GM21390 (cell line): Measurements from ENCODE around the gene THAP12.

Experiments used
- ATAC-seq: cut with Tn5 transposase; IDR thresholded peaks from one replicate; pipeline ENCODE4 v1.9.1; 2021; ENCODE audit not compliant: unreplicated experiment

THAP12 gene

DNA sequence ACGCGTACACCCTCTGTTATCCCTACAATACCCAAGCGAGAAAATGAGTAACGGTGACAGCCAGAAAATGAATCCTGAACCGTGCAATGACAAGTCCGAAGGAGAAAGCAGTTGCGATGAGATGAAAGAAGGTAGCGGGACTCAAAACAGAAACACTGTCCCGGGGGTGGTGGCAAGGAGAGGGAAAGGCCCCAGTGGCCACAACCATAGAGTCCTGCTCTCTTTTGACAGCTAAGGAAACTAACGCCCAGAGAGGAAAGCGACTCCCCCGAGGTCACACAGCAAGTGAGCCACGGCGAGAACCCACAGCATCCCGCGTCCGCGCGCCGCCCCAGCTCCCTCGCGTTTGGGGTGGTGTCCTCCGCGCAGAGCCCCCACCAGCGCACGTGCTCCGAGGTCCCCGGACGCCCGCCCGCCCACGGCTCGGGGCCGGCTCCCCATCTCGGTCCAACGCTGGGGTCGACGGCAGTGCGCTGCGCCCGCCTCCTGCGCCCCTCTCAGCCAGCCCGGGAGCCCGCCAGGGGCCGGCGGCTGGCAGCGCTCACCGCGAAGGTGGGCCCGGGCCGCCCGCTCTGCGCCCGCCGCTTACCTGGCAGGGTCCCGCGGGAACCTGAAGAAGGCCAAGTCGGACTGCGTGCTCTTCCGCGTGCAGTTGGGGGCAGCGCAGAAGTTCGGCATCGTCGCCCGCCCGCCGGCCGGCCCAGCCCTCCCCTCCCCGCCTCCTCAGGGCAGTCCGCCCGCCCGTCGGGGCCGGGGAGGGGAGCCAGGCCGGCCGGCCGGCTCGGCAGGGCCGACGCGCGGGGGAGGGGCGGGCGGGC, 564 bp downstream of the THAP12 start:
- ATAC-seq: peak; percentile 24

DNA sequence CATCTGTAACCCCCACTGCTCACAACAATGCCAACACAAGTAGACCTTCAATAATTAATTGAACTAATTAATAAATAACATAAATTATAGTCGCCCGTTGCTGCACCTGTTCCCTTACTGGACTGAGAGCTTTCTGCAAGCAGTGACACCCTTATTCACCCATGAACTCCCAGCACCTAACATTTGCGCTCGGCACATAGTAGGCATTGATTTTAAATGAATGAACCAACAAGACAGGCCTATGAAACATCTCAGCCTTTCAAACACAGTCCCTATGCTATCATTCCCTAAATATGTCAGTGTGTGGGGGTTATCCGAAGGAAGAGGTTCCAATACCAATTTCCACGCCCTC, 1.1 kb downstream of the THAP12 start:
- ATAC-seq: no peak

DNA sequence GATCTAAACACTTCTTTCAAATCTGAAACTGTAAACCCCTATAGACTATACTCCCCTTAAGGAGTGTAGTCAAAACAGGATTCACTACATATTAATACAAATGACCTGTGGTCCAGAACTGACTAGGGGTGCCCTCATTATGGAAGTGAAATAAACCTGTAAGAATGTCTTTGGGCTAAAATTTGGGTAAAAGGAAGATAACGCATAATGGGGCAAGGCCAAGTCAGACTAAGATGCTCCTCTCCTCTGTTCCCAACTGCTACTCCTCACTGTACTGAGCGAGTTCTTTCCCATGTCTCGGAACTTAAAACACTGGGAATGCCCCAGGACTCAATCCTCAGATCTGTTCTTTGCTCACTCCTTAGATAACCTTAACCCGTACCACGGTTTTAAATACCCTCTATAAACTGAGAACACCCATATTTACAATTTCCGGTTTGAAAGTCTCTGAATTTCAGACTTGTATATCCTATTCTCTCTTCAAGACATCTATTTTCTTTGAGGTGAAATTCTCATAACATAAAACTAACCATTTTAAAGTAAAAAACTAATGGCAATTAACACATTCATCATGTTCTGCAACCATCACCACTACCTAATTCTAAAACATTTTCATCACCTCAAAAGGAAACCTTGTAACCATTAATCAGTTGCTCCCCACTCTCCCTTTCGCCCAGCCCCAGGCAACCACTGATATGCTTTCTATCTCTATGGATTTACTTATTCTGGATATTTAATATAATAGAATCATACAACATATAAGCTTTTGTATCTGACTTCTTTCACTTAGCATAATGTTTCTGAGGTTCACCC, 4.0 kb downstream of the THAP12 start:
- ATAC-seq: no peak

DNA sequence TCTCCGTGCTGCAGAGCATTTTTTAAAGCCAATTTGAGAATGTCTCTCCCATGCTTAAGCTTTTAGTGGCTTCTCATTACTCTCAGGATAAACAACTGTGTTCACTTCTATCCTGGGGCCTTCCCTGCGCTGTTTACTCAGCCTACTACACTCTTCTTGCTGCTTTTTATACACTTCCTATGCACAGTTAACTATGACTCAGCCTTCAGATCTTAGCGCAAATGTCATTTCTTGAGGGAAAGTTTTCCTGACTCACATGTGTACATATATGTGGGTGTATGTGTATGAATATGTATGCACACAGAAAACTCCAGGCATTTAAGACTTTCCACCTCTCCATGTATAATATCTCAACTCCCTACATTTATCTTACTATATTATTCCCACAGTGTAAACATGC, 9.8 kb downstream of the THAP12 start:
- no peak for ATAC-seq

DNA sequence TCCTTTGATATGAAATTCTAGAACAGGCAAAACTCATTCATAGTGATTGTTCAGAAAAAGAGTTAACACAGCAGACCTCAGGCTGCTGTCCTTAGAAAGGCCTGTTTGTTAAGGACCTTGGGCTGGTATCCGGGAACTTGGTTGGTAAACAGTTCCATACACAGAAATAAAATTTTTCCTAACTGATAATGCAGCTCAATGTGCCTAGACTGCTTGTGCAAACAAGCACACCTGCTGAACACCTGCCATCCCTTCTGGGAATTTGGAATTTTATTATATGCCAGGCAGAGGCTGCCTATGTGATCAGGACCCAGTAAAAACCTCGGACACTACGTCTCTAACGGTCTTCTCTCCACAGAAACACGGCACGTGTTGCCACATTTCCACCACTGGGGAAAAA, 11.5 kb downstream of the THAP12 start:
- no peak for ATAC-seq

DNA sequence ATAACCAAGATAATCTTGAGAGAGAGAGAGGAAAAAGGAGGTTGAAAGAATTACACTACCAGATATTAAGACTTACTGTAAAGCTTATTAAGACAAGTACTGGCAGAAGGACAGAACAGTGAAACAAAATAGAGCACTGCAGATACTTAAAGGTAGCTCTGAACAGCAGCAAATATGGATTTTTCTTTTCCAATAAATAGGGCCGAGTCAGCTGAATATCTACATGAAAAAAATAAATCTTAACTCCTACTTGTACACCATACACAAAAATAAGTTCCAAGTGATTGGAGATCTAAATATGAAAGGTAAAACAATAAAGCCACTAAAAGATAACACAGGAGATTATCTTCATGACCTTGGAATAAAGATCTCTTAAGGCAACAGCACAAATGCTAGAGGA, 12.4 kb downstream of the THAP12 start:
- ATAC-seq: no peak

DNA sequence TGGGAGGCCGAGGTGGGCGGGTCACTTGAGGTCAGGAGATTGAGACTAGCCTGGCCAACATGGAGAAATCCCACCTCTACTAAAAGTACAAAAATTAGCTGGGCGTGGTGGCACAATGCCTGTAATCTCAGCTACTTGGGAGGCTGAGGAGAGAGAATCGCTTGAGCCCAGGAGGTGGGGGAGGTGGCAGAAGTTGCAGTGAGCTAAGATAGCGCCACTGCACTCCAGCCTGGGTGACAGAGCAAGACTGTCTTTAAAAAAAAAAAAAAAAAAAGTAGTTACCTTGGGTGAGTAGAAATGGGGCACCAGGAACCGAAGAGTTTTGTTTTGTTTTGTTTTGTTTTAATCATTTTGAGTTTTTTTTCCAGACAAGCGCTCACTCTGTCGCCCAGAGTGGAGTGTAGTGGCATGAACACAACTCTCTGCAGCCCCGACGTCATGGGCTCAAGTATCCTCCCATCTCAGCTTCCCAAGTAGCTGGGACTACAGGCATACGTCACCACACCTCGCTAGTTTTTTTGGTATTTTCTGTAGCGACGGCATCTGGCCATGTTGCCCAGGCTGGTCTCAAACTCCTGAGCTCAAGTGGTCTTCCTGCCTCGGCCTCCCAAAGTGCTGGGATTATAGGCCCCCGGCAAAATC, 15.8 kb downstream of the THAP12 start:
- ATAC-seq: no peak

DNA sequence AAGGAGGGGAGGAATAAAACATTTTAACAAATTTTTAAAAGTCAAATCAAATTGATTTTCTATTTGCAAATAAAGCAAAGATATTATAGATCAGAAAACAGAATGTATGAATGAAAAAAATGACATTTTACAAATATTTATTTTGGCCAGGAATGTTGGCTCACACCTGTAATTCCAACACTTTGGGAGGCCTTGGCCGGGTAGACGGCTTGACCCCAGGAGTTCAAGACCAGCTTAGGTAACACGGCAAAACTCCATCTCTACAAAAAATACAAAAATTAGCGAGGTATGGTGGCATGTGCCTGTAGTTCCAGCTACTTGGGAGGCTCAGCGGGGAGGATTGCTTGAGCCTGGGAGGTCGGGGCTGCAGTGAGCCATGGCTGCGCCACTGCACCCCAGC, 18.2 kb downstream of the THAP12 start:
- ATAC-seq: no peak

DNA sequence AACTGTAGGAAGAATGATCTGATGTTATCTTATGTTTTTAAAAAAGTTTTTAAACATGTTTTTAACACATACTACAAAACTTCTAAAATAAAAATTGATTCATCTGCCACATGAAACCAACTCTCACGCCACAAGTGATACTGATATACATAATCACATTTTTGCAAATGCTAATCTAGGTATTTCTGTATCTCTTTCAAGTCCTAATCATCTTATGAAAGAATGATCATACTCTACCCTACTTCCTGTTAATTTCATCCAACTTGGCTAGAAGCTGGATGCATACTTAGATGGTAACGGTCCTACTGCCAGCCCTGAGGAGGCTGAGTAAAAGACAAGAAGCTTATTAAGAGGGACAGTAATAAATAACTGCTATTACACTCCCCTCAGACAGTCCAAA, 19.2 kb downstream of the THAP12 start:
- ATAC-seq: no peak

DNA sequence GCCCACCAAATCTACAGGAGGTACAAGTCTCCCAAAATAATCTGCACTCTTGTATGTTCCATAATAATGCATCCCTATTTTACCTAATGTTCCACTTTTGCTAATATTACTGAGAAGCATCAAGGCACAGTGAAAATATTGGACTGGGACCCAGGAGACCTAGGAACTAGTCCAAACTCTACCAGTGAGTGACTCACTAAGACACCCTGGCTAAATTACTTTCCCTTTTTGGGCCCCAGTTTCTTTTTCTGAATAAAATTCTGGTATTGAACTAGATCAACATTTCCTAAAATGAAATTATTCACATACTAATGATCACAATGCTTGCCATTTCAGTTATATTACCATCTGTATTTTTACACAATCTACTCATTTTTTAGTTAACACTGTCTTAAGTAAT, 19.6 kb downstream of the THAP12 start:
- no peak for ATAC-seq

DNA sequence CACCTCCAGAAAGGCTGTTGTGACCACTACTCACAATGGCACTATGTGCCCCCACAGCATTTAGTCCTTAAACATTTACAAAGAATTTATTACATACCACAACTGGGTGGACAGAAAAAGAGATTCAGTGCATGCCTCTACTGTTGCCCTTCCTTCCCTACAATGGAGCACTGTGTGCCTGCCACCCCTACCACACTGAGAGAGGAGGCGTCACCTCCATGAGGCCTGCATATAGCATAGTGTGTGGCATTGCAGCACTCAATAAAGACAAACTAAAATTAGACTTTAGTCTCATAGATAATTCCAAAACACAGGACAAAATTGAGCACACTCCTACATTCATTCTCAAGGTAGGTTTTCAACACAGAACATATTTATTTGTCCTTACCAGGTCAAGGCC, 25.8 kb downstream of the THAP12 start:
- ATAC-seq: no peak

DNA sequence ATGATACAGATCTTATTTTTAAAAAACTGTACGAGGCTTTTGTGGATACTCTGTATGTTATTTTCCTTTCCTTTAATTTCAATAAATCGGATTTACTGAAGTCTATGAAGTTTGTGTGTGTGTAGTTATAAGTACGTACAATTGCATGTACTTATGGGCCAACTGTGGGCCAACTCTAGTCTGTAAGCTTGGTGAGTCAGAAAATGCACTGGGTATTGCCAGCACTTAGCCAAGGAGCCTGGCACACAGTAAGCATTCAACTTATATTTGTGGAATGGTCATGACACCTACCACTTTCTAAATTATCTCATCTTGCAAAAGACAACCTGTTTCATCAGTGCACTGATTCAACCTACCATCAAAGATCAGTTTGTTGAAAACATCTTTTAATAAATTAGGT, 32.6 kb downstream of the THAP12 start:
- no peak for ATAC-seq

DNA sequence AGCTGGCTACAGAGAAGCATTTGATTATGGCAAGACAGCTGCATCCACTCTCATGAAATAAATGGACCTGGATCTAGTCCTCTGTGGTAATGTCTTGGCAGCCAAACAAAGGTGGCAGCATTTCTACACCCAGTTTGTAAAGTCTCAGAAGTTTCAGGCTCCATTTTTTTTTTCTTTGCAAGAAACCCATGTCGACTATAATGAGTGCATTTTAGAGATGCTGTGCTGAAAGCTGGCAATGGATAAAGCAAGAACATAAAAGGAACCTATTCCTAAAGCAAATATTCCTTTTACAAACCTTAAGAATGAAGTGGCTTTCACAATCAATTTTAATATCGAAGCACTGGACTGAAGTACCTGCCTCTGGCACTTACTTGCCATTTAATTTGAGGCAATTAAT, 33.5 kb downstream of the THAP12 start:
- ATAC-seq: no peak

DNA sequence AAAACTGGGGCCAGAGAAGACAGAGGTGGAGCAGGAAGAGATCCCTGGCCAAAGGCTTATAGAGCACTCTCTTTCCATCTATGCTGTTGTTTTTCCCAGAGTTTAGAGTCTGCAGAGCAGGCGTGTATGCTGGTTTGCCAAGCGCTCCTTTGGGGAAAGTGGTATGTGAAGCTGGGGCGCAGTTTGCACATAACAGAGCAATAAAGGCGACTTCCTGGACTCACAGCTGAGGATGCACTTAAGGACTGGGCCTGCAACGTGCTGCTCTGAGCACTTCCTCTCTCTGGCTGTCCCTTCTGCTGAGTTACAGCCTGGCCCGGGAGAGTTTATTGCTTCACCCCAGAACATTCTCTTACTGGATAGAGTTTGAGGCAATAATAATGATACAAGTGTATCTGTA, 41.7 kb downstream of the THAP12 start:
- no peak for ATAC-seq

DNA sequence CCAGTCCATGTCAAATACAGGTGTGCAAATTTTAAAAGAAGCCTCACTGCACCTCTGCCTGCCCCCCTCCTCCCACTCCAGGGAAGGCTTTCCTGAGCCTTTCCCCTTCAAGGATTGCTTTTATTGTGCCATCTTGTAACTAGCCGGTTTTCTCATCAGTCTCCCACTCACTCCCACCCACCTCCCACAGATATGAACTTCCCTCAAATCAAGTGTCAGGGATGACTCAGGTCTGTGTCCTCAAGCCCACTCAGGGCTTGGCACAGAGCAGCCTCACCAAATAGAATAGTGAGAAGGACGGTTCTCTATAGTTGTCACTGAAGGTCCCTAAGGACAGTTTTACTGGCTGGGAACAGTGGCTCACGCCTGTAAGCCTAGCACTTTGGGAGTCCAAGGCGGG, 43.0 kb downstream of the THAP12 start:
- no peak for ATAC-seq

DNA sequence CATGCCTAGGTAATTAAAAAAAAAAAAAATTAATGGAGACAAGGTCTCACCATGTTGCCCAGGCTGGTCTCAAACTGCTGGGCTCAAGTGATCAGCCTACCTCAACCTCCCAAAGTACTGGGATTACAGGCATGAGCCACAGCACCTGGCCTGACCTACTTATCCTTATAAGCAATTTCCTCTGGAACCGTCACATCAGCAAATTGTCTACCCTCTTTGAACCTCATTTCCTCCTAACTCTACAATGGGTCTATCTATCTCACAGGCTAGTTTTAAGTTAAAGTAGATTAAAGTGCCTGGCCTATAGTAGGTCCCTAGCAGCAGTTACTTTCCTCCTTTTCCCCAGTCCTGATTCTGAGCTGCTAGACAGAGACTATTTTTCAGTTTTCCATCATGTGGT, 43.5 kb downstream of the THAP12 start:
- ATAC-seq: no peak

DNA sequence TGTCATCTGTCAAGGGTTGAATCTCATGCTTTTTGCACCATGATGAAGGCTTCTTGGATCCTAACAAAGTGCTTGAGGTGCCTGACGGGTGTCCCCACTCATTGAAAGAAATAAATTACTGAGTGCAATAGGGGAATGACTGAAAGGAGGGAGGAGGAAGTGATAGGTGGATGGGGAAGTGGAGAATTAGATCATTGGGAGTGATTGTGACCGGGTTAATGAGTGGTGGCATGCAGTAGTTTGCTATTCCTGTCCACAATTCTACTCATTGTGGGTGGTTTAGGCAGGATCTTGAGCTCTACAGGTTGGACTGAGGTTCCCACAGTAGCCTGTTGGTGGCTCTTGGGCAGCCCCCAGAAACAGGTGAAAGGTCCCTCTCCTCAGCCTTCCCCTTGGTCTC, 44.3 kb downstream of the THAP12 start:
- ATAC-seq: no peak

DNA sequence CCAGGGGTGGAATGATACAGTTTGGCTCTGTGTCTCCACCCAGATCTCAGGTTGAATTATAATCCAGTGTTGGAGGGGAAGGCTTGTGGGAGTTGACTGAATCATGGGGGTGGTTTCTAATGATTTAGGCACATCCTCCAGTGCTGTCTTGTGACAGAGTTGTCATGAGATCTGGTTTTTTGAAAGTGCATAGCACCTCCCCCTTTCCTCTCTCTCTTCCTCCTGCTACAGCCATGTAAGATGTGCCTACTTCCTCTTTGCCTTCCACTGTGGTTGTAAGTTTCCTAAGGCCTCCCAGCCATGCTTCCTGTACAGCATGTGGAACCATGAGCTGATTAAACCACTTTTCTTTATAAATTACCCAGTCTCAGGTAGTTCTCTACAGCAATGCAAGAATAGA, 45.1 kb downstream of the THAP12 start:
- no peak for ATAC-seq

DNA sequence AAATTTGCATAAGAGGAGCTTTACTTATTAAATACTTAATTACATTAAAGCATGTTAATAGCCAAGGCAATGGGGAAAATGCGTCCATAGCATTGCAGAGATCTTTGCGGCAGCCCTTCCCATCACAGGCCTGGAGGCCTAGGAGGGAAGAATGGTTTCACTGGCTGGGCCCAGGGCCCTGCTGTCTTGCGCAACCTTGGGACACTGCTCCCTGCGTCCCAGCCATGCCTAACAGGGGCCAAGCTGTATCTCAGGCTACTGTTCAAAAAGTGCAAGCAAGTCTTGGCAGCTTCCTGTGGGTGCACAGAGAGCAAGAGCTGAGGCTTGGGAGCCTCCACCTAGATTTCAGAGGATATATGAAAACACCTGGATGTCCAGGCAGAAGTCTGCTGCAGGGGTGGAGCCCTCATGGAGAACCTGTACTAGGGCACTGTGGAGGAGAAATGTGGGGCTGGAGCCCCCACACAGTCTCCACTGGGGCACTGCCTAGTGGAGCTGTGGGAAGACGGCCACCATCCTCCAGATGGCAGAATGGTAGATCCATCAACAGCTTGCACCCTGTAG, 46.0 kb downstream of the THAP12 start:
- no peak for ATAC-seq

DNA sequence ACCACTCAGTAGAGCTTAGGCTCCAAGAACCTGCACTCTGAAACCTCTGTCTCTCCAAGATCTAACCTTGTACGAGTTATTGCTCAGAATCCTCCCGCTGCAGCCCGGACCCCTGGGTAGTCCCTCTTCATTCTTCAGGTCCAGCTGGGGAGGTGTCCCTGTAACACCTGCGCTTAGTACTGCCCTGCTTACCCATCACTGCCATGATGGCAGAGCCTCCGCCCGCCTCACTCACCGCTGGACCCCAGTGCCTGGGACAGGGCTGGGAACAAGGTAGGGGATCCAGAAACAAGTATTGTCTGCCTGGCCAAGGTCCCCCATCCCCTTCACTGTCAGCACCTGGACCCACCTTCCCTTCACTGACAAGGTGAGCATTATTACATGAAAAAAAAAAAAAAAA, 50.3 kb downstream of the THAP12 start:
- ATAC-seq: no peak

DNA sequence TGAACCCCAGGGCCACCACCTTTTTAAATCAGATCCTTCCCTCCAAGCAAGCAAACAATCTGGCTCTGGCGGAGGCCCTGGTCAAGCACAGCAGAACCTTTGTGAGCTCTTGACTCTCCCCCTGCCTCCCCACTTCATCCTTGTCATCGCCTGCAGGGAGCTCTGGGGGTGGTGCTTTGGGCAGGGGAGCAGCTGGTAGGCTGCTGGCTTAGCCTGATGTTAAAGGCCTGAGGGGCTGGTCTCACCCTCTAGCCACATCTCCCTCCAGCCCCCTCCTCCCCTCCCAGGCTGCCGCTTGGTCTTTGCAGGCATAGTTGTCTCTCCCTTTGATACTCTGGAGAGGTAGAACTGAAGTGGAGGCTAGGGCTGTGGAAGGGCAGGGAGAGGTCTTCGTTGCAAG, 50.9 kb downstream of the THAP12 start:
- ATAC-seq: no peak
